HG02840 (cell line): ENCODE data around the gene SLF2.
"Not testable (repeated sequence)": the region's sequence is repeated elsewhere in the genome, so short reads cannot be mapped to it uniquely, and the experiment has no call there.

Experiments
- ATAC-seq: cut with Tn5 transposase; IDR thresholded peaks from one replicate; pipeline ENCODE4 v1.9.1; 2021; ENCODE audit warnings: mild to moderate bottlenecking, moderate library complexity, moderate number of reproducible peaks; ENCODE audit not compliant: unreplicated experiment, low FRiP score

The SLF2 gene

DNA sequence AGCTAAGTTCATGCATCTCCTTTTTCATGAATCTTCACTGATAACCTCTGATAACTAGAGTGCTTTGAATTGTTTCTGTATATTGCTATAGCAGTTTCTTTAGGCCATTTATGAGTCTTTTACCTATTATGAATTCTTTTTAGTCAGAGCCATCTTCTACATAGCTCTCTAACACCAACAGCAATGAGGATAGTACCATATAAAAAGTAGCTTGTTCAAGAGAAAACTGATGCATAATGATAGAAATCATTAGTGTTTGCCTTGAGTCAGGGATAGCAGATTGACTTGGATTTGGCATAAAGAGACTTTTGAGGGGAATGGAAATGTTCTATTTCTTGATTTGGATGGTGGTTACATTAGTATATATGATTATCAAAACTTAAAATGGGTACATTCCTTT is 30.7 kb downstream of the SLF2 start:
- ATAC-seq, result no peak

- no peak for ATAC-seq
Observed at GRCh38 chr10:100945754-100946153, 33.0 kb downstream of the SLF2 start.

- ATAC-seq, result no peak
Observed at GRCh38 chr10:100948916-100949315, 36.2 kb downstream of the SLF2 start.

- ATAC-seq, result no peak
Observed at GRCh38 chr10:100960251-100960650, 47.5 kb downstream of the SLF2 start.

DNA sequence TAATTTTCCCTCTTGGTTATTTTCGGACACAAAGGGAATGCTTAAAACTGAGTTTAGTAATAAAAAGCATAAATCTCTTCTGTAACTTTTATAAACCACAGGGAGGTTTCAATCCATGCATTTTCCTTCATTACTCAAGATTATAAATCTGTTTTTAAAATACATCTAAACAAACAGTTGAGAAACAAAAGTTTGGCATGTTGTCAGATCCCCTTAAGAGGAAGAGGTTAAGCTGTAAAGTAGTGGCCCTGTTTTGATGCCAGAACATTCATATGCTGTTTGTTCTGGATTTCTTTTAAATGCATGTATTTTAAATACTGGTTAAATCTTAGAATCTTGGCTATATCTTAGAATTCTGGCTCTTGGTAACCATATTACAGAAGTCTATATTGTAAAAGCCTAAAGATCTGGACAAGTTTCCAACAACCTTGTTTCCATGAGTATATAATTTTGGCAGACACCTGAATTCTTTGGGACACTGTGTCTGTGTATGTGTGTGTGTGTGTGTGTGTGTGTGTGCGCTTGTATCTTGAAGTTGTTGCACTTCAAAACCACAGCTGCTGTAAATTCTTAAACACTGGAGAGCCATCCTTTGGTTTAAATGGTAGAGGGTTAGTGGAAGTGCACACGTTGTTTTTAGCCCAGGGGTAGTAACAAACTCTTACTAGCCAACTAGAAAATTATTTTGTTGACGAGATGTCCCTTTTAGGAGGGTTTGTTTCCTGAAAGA is 49.8 kb downstream of the SLF2 start:
- no peak for ATAC-seq

GRCh38 chr10:100963826-100964225 is 51.1 kb downstream of the SLF2 start:
- ATAC-seq, result no peak

GRCh38 chr10:100965820-100966219 is 53.1 kb downstream of the SLF2 start:
- ATAC-seq, result no peak

GRCh38 chr10:100966887-100967286 is 54.1 kb downstream of the SLF2 start:
- ATAC-seq, result no peak

- no peak for ATAC-seq
Observed at GRCh38 chr10:100967332-100967731, 54.6 kb downstream of the SLF2 start.

DNA sequence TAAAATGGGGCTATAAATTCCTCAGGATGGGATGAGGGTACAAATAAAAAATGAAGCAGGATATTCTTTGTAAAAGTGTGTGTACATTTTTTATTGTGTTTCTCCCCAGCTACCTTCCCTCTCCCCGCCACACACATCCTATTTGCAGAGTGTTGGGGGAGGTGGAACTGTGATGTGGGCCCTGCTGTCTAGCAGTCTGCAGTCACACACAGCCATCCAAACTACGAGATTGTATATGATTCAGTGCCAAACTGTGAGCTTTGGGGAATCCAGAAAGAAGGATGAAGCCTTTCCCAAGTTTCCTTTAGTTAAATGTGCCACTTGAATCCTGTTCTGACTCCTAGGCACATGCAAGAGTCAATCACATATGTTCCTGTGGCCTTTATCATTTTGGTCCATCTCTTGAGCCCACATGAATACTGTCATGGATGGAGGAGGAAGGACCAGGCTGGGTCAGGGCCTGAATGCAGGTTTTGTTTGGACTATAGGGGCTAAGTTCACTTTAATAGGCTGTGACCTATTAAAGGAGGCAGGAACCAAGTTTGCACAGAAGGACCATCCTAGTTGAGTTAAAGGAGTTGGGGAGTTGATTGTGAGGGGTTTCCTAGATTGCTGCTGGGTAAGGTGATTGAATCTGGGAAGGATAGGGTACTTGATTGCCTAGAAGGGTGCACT is 55.4 kb downstream of the SLF2 start:
- ATAC-seq, result no peak

DNA sequence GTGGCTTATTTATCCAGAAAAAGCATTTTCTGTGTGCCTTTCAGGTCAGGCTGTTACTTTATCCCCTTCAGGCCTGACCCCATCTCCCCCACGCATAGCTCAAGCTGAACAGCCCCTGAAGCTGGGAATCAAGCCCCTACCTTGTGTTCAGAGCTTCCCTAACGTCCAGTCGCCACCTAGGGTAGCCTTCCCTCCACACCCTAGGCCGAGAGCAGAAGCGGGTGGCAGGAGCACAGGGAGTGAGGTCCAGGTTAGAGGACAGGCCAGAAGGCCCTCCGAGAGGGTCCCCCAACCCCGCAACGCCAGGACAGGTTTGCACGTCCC is 56.1 kb downstream of the SLF2 start:
- ATAC-seq, result no peak

DNA sequence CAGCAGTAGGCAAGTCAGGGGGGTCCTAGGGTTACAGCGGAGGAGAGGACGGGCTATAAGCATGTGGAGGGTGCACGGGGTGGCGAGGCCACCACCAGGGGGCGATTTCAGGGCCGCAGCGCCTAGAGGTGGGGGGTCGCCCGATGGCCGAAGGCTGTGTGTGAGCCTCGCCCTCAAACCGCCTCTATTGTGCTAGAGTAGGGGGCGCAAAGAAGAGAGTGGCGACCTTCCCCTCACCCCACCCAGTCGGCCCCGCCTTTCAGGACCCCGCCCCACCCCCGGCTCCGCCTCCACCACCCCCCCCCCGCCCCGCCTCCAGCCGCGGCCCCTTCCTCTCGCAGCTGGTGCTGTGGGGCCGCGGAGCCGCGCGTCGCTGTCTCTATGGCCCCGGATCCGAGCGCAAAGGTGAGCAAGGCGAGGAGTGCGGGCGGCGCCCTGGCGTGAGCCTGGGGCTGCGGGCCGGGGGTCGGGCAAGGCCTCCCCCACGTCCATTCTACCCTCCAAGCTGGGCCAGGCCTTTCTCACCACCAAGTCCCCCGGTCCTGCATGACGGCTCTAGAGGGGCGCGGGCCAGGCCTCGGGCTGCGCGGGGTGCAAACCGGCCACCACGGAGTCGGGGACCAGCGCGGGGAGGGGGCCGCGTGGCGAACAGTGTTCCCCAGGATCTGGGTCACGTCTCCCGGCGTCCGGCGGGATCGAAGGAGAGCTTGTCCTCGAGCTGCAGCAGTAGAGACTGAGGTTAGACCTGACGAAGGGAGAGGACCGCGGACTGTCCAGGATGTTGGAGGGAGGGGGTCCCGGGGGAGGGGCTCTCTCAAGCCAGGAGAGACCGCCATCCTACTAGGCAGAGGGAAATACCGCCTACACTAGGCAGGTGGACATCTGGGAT is 56.7 kb downstream of the SLF2 start, which contains the start of gene SEMA4G:
TSS of gene SEMA4G (plus strand) at position 318 of the 889 bp plus-strand sequence. CDS start 3,409 bp downstream, outside the sequence.
- no peak for ATAC-seq

- no peak for ATAC-seq
Observed at GRCh38 chr10:100970076-100970913, 57.5 kb downstream of the SLF2 start.

DNA sequence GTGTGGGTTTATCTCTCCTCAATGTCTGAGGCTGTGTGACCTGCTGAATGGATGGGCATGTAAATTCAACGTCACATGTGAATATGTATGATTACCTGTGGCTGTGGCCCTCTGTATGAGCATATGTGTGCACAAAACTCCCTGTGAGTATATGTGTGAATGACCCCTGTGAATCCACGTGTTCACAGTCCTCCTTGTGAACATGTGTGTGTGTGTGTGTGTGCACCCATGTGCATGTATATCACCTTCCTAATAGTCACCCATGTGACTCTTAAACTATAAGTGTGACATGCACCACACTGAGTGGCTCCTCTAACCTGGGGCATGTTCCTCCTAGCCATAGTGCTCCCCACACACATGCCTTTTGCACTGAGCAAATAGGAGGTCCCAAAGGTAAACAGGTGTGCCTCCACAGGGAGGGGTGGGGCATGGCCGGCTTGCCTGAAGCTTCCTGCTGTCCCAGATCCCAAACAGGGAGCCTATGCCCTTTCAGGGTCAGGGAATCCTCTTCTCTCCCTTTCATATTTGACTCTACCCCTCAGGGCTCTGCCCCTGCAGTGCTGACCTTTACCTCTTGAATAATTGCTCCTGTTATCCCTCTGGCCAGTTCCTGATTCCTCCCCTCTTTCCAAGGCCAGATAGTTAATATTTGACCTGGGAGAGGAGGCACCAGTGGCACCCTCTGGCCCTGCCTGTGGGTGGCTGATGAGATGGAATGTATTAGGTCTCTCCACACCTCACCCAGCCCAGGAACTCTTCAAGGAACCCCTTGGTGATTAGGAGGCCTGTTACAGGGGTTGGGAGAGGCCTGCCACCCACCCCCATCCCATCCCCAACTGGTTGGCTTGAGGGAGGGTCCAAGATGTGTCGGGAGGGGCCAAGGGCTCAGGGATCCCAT is 58.4 kb downstream of the SLF2 start:
- no peak for ATAC-seq

DNA sequence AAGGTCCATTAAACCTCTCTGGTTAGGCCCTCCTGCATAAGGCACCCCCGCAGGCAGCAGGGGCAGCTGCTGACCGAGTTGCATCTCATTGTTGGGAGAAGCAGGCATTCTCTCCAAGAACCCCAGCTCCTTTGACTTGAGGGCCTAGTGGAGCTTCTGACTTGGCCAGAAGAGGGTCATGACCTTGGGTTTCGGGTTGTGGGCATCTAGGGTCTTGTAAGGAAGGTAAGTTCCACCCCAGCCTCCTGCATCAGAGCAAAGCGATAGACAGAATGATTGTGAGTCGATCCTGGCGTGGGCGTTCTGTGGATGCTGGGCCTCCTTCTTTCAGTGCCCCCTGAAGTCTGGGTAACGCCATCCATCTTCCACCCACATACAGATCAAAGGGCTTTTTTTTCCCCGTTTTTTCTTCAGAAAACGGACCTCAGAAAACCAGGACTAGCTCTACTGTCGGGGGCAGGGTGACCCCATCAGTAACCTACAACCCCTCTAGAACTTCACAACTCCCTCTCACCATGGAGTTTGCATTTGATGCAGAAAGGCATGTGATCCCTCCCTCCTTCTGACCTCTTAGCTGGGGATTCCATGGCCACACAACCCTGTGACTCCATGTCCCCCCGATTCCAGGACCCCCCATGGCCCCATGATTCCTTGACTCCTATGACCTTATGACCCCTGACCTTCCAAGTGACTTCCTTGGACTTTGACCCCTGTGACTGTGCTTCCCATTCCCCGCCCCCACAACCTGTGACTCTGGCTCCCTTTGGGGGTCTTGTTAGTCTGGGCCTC is 59.5 kb downstream of the SLF2 start:
- ATAC-seq, result no peak

- no peak for ATAC-seq
Observed at GRCh38 chr10:100972904-100973535, 60.3 kb downstream of the SLF2 start.

DNA sequence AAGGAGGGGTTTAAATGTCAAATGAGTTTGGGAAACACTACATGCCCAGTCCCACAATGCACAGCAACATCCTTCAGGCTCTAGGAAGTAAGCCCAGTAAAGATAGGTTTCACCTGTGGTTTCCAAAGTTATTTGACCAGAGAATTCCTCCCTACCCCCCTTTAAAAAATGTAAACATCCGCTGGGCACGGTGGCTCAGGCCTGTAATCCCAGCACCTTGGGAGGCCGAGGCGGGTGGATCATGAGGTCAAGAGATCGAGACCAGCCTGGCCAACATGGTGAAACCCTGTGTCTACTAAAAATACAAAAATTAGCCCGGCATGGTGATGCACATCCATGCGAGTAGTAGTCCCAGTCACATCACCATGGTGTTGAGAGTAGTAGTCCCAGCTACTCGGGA is 62.6 kb downstream of the SLF2 start:
- not testable (repeated sequence) for ATAC-seq

GRCh38 chr10:100976906-100977305 is 64.1 kb downstream of the SLF2 start:
- no peak for ATAC-seq
